ENCODE results near the gene ADGRA3.

ADGRA3 gene

GRCh38 chr4:22363787-22364186 is 152.1 kb downstream of the ADGRA3 start:
- DNase-seq (ENCODE audit: low read depth) = no peak

GRCh38 chr4:22363036-22363435 is 152.8 kb downstream of the ADGRA3 start:
- no peak for DNase-seq (ENCODE audit: low read depth)

- DNase-seq (ENCODE audit: low read depth) = no peak
These were observed 158.8 kb downstream of the ADGRA3 start for GRCh38 chr4:22356987-22357596.

GRCh38 chr4:22348410-22348809 is 167.5 kb downstream of the ADGRA3 start:
- DNase-seq (ENCODE audit: low read depth) = no peak

- DNase-seq (ENCODE audit: low read depth) = no peak
These were observed 170.2 kb downstream of the ADGRA3 start for GRCh38 chr4:22345678-22346077.

GRCh38 chr4:22345055-22345454 is 170.8 kb downstream of the ADGRA3 start:
- DNase-seq (ENCODE audit: low read depth) = no peak

- no peak for DNase-seq (ENCODE audit: low read depth)
These were observed 172.3 kb downstream of the ADGRA3 start for GRCh38 chr4:22343606-22344005.

GRCh38 chr4:22339491-22339890 is 176.4 kb downstream of the ADGRA3 start:
- DNase-seq (ENCODE audit: low read depth) = no peak

- no peak for DNase-seq (ENCODE audit: low read depth)
These were observed 177.1 kb downstream of the ADGRA3 start for GRCh38 chr4:22338796-22339195.

Measured in CMK (cell line).